SK-N-MC (cell line): Measurements from ENCODE around the gene ZMIZ1.

Experiments
- DNase-seq: peaks from one replicate; pipeline ENCODE4 v3.0.0-alpha.2; 2011; ENCODE audit warnings: low read depth, low spot score
- H3K27ac ChIP-seq: fragments of 200-600 bp; sonication (generic); 2 replicates; pipeline ENCODE4 v1.5.1; 2016; ENCODE audit warnings: mixed run types
- H3K36me3 ChIP-seq: fragments of 200-600 bp; sonication (generic); 2 replicates; pipeline ENCODE4 v1.6.1; 2017; ENCODE audit warnings: antibody characterized with exemption, low read length, mixed read lengths; ENCODE audit not compliant: insufficient read depth
- H3K4me3 ChIP-seq: fragments of 200-600 bp; sonication (generic); 2 replicates; pipeline ENCODE4 v1.5.1; 2016
- H3K9ac ChIP-seq: fragments of 200-600 bp; sonication (generic); 2 replicates; pipeline ENCODE4 v1.8.0; 2017; ENCODE audit warnings: mixed run types, mixed read lengths; ENCODE audit not compliant: insufficient read length
- H3K9me3 ChIP-seq: fragments of 200-600 bp; sonication (generic); 2 replicates; pipeline ENCODE4 v1.6.1; 2017; ENCODE audit warnings: low read depth, mild to moderate bottlenecking, antibody characterized with exemption, low read length, moderate library complexity, mixed read lengths
- EZH2 ChIP-seq: fragments of 200-600 bp; sonication (generic); IDR thresholded peaks from one replicate; pipeline ENCODE4 v1.6.1; 2017; ENCODE audit warnings: antibody characterized with exemption
- FOXP2 ChIP-seq: optimal IDR thresholded peaks from 2 replicates; pipeline ENCODE3; 2011; ENCODE audit warnings: mild to moderate bottlenecking, moderate library complexity; ENCODE audit not compliant: insufficient read depth; ENCODE audit errors: extremely low read length, control extremely low read depth
- POLR2AphosphoS5 ChIP-seq: IDR thresholded peaks from 2 replicates; pipeline ENCODE4 v1.6.1; 2012; ENCODE audit warnings: mild to moderate bottlenecking, low read depth, low read length, borderline replicate concordance

ZMIZ1 gene

DNA sequence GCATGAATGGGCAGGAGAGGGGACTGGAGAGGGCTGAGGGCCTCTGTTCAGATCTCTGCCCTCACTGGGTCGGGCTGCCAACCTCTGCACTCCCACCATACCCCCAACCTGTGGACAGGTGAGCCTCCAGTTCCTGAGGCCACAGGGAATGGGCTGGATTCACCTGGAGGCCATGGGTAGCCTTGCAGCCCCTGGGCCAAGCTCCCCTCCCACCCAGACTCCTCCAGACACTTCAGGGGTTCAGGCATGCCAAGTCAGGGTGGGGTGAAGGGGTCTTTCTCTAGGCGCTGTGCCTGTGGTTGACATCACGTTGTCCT is 80.5 kb downstream of the ZMIZ1 start:
- Histone ChIP-seq H3K9me3 (no peaks in the 10 kb centered on the region), H3K36me3 (no peaks in the 10 kb centered on the region), H3K27ac (no peak overlapping the region), H3K9ac (no peak overlapping the region), H3K4me3 (no peak overlapping the region)
- no peak for TF ChIP-seq EZH2
- TF ChIP-seq FOXP2 = no peak
- TF ChIP-seq POLR2AphosphoS5 = no peak
- DNase-seq = no peak

DNA sequence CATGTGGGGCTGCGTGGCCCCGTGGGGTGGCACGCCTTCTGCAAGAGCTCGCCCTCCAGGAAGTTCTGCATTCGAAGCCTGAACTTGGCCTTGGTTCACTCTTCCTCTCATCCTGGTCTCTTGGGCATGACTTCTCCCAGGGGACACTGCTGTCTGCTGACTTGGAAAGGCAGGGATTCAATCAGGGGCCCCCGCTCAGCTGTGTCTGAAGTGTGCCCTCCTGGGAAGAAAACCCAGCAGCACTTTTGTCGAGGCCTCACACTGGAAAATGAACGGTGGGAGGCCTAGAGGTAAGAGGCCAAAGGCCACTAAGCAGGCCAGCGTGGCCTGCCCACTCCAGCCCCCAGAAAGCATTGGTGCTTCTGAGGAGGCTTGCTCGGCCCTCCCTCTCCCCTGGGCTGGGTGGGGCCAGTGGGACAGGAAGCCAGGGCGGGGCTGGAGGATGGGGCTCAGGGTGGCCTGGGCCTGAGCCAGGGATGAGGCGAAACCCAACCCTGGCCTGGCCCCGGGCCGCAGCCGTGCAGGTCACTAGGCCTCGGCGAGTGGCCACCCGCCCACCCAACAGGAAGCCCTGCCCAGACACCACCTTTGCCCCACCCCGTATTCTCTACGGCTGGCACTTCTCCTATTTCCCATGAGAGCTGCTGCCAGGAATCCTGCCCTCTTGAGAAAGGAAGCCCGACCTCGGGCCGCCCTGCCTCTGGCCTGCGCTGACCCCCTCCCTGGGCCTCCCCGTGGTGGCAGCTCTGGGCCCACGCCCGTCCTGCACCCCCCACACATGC is 81.1 kb downstream of the ZMIZ1 start:
- H3K9me3 ChIP-seq = no peaks in the 10 kb centered on the region
- no peaks in the 10 kb centered on the region for H3K36me3 ChIP-seq
- H3K4me3 ChIP-seq = no peak overlapping the region
- no peak overlapping the region for H3K9ac ChIP-seq
- no peak overlapping the region for H3K27ac ChIP-seq
- no peak for TF ChIP-seq FOXP2
- TF ChIP-seq EZH2 = no peak
- no peak for TF ChIP-seq POLR2AphosphoS5
- DNase-seq = no peak

DNA sequence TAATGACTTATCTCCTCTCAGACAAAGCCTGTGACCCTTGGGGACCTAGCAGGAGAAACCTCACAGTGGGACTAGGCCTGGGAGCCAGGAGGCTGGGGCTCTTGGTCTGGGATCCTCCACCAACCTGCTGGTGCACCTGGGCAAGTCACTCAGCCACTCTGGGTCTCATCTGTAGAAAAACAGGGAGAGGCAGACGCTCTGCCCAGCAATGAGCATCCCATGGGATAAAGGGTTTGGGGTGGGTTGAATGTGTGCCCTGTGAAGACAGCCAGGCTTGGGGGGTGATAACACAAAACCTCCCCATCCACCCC is 81.6 kb downstream of the ZMIZ1 start:
- Histone ChIP-seq H3K4me3 (no peak overlapping the region), H3K36me3 (no peaks in the 10 kb centered on the region), H3K27ac (no peak overlapping the region), H3K9me3 (no peaks in the 10 kb centered on the region), H3K9ac (no peak overlapping the region)
- no peak for TF ChIP-seq EZH2
- no peak for TF ChIP-seq FOXP2
- TF ChIP-seq POLR2AphosphoS5 = no peak
- no peak for DNase-seq

DNA sequence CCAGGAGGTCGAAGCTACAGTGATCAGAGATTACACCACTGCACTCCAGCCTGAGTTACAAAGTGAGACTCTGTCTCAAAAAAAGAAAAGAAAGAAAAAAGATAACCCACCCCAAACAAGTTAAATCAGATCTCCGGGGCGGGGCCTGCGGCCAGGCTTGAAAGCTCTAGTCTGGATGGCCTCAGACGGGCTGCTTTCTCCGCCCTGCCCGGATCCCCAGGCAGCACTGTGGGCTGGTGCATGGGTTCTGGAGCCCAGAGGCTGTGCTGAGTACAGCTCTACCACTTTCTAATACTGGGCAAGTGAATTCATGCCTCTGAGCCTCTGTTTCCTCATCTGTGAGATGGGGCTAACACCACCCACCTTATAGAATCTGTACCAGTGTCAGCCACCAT is 83.7 kb downstream of the ZMIZ1 start:
- H3K27ac ChIP-seq = no peak overlapping the region
- DNase-seq = no peak
- no peak overlapping the region for H3K9ac ChIP-seq

DNA sequence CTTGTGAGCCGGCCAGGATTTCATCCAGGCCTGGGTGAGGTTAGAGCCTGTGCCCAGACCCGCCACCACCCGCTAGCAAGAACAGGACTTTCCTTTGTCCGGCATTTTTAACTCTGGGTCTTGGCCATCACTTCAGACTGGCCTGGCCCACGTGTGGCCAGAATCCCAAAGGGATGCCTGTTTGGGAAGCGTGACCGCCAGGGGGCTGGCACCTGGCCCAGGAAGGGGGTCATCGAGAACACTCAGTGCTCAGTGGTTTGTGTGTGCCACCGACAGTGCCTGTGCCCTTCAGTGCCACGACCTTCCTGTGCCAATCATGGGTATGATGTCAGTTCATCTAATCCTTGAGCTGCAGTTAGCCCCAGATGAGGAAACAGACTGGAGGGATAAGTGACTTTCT is 85.0 kb downstream of the ZMIZ1 start:
- Histone ChIP-seq H3K27ac (no peak overlapping the region), H3K4me3 (no peak overlapping the region), H3K9ac (no peak overlapping the region), H3K36me3 (no peaks in the 10 kb centered on the region), H3K9me3 (no peaks in the 10 kb centered on the region)
- DNase-seq = no peak
- TF ChIP-seq POLR2AphosphoS5 (no peak), FOXP2 (no peak), EZH2 (no peak)

More for the DNA sequence above, 83.7 kb downstream of the ZMIZ1 start:
- no peak overlapping the region for H3K4me3 ChIP-seq
- TF ChIP-seq FOXP2 (no peak), EZH2 (no peak), POLR2AphosphoS5 (no peak)
- no peaks in the 10 kb centered on the region for H3K9me3 ChIP-seq
- no peaks in the 10 kb centered on the region for H3K36me3 ChIP-seq

DNA sequence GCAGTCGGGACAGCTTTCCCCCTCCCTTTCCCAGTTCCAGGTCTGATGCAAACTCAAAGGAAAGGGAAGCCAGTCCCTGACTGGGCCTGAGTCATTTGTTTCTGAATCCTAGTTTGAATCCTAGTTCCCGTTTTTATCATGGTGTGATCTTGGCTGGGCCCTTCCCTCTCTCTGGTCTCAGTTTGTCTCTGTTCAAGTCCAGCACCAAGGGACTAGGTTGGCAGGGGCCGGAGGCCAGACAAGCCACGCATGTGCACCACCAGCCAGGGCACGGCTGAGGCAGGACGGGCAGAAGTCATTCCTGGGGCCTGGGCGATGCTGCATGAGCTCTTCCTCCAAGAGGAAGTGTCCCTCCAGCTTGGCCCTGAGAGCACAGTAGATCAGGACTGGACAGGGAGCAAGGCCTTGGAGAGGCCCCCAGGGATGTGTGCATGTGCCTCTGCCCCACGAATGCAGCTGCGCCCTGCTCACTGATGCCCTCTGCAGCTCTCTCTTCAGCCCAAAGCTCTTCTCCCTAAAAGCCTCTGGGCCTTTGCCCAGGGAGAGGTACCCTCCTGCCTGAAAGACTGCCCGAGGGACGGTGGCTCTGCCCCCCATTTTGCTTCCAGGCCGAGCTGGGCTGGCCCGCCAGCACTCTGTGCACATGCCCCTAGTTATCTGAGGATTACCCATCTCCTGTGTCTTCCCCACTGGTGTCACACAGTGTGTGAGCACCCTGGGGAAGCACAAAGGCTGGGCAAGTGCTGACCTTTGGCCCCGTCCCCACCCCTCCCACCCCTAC is 86.7 kb downstream of the ZMIZ1 start:
- no peak overlapping the region for H3K27ac ChIP-seq
- H3K4me3 ChIP-seq = no peak overlapping the region
- DNase-seq = no peak
- no peaks in the 10 kb centered on the region for H3K36me3 ChIP-seq
- TF ChIP-seq FOXP2 (no peak), POLR2AphosphoS5 (no peak), EZH2 (no peak)
- H3K9me3 ChIP-seq = no peaks in the 10 kb centered on the region
- H3K9ac ChIP-seq = no peak overlapping the region

DNA sequence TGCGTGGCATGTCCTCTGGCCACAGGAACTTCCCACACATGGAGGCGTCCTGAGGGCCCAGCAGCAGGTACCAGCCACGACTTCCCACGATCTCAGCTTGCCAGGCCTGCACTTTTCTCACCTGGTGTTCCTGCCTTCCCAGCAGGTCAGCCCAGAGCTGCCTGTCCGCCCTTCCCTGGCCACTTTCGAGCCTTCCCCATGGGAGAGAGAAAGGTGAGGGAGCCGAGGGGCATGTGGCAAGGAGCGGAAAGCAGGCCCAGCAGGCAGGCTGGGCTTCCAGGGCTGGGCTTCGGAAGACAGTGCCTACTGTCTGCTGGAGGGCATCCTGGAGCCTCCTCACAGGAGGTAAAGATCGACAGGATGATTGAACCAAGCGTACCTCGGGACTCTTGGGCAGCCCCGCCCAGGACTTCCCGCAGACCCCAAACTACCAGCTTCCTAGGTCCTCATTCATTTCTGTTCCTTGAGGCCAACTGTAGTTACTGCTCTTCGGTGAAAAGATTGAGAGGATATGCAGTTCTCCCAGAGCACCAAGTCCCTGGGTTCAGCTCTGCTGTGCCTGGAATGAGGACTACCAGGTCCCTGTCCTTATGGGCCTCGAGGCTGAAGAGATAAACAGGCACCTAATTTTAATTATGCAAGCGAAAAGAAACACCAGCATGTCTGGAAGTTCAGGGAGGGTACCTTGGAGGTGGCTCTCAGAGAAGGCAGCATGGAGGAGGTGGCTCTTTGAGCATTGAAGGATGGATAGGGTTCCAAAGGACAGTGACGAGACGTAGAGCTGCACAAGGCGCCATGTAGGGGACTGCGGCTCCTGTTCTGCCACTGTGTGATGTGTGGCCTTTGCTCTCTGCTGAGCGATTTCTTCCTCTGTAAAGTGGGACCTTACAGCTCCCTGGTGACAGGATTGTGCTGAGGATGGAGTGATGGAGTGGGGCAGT is 87.8 kb downstream of the ZMIZ1 start:
- H3K4me3 ChIP-seq = no peak overlapping the region
- DNase-seq = no peak
- H3K9me3 ChIP-seq = no peaks in the 10 kb centered on the region
- H3K36me3 ChIP-seq = no peaks in the 10 kb centered on the region
- H3K9ac ChIP-seq = no peak overlapping the region
- TF ChIP-seq FOXP2 (no peak), POLR2AphosphoS5 (no peak), EZH2 (no peak)
- H3K27ac ChIP-seq = no peak overlapping the region

DNA sequence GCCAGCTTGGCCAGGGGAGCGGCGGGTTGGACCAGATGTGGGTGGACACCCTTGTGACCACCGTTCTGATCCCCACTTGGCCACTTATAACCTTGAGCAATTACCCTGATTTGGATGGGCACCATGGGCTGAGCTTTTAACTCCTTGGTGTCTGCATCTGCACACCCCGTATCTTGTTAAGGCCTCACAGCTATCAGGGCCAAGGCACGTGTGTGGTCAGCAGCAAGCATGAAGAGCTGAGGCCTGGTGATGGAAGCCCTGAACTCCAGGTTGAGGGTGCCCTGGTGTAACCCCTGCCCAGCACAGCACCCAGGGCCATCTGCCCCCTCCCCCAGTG is 89.2 kb downstream of the ZMIZ1 start:
- TF ChIP-seq FOXP2 = no peak
- no peak for TF ChIP-seq POLR2AphosphoS5
- TF ChIP-seq EZH2 = no peak
- H3K27ac ChIP-seq = no peak overlapping the region
- no peaks in the 10 kb centered on the region for H3K9me3 ChIP-seq
- no peaks in the 10 kb centered on the region for H3K36me3 ChIP-seq
- no peak for DNase-seq
- no peak overlapping the region for H3K4me3 ChIP-seq
- no peak overlapping the region for H3K9ac ChIP-seq
